LNCAP (cell line): ENCODE measurements around the gene CDS1.

ENCODE experiments used
- CTCF ChIP-seq: fragments of 450-650 bp; IDR thresholded peaks from 2 replicates; pipeline ENCODE4 v1.5.1; 2017; ENCODE audit warnings: mild to moderate bottlenecking

Gene CDS1

GRCh38 chr4:84582988-84583875 is at the start of gene CDS1:
TSS of gene CDS1 (plus strand) at chr4:84583127. CDS start at chr4:84583402, 275 bp downstream.
- no peak for TF ChIP-seq CTCF

GRCh38 chr4:84535901-84536300 is 47.0 kb upstream of the CDS1 start:
- no peak for TF ChIP-seq CTCF

- TF ChIP-seq CTCF, result no peak
Measured at GRCh38 chr4:84545093-84545492, 37.8 kb upstream of the CDS1 start.

- no peak for TF ChIP-seq CTCF
Measured at GRCh38 chr4:84547211-84547610, 35.7 kb upstream of the CDS1 start.

- no peak for TF ChIP-seq CTCF
Measured at GRCh38 chr4:84562156-84562555, 20.8 kb upstream of the CDS1 start.

- TF ChIP-seq CTCF, result no peak
Measured at GRCh38 chr4:84563002-84563401, 19.9 kb upstream of the CDS1 start.

GRCh38 chr4:84565951-84566350 is 17.0 kb upstream of the CDS1 start:
- TF ChIP-seq CTCF, result no peak
